Superior temporal gyrus (tissue), 1 donor: ENCODE data around the gene POLE.

ENCODE experiments used
- DNase-seq: peaks from one replicate; pipeline ENCODE4 v3.0.0-alpha.2; 2016; ENCODE audit errors: extremely low spot score

Gene POLE

DNA sequence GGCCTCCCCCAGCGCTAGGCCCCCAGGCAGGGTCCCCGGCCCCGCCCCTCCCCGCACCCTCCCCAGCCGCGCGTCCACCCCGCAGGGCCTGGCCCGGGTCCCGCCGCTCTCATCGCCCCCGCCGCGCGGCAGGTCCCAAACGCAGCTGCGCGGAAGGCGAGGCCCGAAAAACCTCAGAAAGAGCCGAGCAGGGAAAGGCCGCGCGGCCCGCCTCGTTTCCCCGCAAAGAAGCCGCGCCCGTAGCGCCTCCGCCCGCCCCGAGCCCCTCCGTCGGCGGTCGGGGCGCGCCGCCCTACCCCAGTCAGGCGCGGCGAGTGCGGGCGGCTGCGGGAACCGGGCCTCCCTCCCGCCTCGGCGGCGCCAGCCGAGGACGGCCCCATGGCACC, 324 bp downstream of the POLE start:
- no peak for DNase-seq

DNA sequence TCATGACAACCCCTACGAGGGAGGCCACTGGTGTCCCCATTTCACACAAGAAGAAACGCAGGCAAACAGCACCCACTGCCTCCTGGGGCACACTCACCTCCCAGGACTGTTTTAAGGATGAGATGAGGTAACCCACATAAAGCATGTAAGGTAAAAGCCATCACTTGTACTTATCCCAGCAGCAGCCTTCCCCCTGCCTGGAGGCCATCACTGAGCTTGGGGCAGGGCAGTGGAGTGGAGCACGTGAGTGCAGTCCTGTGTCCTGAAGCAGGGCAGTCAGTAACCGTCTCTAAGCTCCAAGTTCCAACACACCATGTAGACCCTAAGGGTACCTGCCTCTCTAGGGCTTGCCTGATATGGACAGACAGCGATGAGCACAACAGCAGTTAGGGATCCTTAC, 1.7 kb downstream of the POLE start:
- no peak for DNase-seq

DNA sequence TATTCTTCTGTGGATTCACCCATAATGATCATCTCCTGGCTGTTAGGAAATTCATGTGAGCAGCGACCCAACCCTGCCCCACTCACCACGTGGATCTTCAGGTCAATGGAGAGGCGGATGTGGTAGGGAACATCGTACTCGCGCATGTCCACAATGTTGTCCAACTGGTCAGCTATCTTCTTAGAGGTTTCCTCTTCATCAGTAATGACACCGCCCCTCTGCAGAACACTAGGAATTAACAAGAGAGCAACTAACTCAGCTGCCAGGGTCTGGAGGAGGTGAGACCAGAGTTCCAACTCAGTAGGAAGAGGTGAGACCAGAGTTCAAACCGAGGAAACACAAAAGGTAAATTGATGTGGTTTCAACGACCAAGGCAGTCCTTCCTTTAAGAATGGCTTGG, 9.7 kb downstream of the POLE start:
- DNase-seq = no peak

DNA sequence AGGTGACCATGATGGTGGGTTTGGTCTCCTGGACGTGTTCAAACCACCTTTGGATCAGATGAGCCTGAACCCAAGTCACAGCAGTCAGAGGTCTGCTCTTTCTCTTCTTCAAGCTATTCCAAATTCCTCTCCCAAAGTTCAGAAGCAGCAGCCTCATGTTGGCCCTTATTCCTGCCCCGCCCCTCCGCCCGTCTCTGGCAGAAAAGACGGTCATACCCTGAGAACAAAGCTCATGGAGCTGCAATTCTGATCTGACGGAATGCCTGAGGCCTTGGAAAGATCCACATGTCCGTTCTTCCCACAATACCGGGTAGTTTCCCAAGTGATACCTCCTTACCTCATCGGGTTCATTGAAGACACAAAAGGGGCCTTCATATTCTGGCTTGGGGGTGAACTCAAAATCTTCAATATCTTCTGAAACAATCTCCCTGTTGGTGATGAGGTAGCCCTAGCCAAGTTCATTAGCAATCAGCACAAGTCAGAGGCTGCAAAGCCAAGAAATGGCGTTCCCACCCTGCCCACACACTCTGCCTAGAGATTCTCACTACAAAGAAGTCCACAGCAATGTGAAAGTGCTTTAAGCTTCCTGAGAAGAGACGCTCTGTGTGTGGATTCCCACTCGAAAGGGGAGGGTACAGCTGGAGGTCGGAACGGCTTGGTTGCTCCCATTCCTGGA, 11.2 kb downstream of the POLE start:
- DNase-seq = no peak

DNA sequence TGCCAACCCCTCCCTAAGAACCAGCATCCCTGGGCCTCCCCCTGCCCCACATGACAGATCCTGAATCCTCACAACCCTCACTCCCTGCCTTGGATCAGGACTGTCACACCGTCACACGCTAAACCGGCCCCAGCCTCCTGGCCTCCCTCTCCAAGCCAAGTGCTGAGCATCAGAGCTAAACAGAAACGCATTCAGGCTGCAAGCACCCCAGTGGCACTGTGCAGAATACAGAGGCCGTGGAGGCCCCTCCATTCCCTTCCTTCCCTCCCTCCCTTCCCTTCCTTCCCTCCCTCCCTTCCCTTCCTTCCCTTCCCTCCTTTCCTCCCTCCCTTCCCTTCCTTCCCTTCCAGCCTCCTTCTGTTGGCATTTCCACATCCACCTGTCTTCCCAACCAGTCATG, 12.6 kb downstream of the POLE start:
- no peak for DNase-seq

DNA sequence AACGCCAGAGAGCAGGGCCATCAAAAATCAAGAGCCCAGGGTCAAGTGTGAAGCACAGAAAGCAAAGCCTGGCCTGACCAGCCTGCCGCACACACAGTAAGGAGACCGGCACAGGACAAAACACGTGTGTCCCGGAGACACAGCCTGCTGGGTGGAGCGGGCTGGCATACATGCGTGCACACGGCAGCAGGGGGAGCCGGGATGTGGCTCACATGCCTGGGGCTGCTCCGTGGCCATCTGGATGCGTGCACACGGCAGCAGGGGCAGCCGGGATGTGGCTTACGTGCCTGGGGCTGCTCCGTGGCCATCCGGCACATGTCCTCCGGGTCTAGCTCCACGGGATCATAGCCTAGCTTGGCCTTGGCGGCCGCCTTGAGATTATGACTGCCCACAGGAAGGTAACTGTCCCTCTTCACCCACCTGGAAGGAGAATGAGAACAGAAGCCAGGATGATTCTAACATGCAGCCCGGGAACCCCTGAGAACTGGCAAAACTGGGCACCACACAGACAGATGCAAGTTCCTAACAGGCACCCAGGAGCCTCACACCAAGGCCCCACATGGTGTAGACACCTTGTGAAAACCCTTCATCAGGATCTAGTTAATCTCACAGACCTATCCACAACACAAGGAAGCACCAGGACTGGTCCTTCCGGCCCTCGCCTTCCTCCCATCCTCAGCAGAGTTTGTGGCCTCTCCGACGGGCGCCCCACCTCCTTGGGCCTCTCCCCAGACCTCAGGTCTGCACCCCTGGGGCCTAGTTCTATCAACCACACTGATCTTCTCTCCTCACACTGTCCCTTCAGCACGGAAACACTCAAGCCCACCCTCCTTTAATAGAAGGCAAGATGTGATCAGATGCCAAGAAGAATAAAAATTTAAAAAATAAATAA, 13.6 kb downstream of the POLE start:
- DNase-seq = no peak

DNA sequence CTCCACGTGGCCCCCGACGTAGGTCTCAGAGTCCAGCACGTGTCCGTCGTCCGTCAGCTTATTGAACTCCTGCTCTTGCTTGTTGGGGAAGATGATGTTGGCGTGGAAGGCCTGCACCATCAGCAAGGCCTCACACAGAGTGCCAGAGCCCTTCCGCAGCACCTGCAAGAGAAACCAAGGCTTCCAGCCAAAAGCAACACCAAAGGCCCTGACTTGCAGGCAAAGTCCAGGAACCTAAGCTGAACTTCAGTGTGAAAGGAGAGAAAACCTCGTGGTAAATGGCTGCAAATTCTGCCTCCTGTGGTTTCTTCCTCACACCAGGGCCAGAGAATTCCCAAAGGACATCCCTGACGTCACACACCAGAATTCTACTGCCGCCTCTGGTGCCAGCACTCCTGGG, 14.5 kb downstream of the POLE start:
- DNase-seq = no peak

DNA sequence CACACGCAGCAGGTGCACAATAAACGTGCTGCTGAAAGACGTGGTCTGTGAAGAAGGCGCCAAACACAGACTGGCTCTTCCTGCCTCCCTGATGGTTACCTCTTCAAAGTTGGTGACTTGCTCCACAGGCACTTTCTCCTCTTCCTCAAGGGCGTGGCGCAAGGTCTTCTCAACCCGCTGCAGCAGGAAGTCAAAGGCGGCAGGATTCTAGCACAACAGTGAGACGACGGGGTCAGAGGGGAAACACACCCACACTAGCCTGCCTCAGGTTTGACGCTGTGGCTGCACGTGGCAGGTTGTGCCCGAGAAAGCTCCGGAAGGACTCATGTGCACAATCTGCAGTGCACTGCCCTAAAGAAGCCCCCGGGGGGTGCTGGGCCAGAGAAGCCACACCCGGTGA, 15.0 kb downstream of the POLE start:
- no peak for DNase-seq

DNA sequence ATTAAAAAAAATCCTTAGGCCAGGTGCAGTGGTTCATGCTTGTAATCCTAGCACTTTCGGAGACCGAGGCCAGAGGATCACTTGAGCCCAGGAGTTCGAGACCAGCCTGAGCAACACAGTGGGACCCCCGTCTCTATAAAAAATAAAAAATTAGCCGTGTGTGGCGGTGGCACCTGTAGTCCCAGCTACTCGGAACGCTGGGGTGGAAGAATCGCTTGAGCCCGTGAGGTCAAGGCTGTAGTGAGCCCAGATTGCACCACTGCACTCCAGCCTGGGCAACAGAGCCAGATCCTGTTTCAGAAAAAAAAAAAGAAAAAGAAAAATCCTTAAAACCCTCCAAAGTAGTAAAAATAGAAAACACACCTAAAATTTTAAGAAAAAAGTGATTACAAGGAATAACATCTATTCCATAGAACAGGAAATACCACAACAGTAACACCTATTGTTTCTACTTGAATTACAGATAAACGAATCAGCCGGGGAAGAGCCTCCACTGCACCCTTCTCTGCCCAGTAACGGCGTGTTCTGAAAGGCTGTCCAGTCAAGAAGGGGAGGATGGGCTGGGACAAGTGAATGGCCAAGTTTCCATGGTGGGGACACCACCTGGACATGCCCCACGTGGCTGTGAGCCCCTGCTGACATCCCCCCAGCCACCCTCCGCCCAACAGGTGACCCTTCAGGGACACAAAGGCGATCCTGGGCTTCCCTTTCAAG, 17.8 kb downstream of the POLE start:
- DNase-seq = no peak

DNA sequence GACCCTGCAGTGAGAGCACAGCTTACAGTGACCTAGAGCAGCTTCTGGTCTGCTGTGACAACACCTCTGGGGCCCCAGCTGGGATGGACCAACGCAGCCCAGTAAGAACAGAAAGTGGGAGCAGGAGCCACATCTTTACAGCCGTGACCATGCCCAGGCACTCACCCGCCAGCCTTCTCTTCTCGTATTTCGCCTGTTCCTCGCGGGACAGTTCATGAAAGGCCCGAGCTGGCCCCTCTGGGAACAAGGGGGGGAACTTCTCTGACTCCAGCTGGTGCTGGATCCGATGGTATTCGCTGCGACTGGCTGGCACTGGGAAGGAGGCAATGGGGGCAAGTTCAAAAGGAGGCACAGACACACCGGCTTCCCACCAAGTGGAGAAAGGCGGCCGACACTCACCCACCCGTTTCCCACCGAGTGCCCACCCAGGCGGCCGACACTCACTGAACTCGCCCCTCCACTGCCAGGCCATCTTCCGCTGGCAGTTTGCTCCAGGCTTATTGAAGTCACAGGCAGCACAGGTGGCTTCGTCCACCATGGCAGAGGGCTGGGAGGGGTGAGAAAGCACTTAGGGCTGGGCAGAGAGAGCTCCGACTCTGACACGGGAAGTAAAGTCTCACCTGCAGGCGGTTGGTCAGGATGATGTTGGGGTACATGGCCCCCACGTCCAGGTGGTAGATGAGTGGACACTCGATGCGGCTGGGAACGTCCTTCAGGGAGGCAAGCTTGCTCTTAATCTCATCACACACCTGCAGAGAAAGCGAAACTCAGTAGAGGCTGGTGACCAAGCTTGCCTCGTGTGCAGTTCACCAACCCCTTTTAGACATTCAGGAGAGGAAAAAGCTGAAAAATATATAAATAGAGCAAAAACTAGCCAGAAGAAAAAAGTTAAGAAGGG, 18.7 kb downstream of the POLE start:
- no peak for DNase-seq

DNA sequence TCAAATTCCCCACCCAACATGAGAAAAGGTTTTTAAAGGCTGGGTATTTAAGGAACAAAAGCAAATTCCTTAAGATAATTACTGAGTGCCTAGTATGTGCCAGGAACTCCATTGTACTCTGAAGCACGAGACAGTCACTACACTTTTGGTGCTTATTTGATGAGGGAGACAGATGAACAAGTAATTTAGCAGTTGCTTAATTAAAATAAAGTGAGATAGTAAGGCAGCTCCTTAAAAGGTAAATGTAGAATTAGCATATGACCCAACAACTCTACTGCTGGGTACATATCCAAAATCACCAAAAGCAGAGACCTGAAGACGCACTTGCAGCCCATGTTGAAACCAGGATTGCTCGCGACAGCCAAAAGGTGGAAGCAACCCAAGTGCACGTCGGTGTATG, 21.3 kb downstream of the POLE start:
- no peak for DNase-seq

DNA sequence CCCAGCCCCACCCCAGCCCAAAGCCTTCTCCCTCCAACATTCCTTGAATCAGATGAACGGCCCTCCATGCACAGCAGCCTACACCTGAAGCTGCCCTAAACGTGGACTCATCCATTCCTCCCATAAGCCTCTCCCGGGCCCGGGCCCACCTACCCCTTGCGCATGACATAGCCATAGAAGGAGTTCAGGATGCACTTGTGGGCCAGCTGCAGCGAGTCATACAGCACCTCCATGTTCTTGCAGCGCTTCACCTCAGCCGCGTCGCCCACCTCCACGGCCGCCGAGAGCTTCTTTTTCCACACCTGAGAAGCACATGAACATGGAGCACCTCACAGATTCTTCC, 22.0 kb downstream of the POLE start:
- no peak for DNase-seq

DNA sequence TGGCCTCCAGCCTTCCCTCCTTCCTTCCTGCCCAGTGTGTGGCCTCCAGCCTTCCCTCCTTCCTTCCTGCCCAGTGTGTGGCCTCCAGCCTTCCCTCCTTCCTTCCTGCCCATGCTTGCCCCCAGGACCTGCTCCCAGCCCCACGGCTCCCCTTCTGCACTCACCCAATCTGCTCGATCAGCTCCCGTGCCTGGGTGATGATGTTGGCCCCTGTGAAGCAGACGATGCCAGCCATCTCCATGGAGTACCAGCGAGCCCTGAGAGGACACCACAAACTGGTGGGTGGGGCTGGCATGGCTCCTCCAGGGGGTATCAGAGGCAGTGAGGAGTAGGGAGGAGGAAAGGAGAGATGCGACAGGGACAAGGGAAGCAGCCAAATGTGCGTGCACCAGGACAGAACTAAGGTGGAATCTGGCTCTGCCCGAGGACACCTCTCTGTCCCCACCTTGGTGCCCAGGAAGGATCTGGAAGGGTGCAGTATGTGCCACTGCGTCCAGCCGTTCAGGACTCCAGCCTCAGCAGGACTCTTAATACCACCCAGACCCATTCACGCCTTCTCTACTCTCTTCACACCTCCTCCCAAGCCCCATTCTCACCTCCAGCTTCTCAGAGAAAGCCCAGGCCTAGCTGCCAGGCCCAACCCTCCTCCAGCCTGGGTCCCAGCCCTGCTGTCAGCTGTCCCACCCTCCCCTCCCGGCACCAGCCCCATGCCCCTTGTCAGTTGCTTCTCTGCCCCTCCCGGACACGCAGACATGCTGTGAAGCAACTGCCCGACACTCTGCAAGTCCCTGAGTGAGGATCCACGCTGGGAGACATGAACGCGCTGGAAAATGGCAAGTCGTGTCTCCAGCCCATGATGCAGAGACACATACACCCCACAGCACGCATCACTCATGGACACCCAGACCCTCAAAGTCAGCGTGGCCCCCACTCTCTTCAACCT, 22.7 kb downstream of the POLE start:
- no peak for DNase-seq

DNA sequence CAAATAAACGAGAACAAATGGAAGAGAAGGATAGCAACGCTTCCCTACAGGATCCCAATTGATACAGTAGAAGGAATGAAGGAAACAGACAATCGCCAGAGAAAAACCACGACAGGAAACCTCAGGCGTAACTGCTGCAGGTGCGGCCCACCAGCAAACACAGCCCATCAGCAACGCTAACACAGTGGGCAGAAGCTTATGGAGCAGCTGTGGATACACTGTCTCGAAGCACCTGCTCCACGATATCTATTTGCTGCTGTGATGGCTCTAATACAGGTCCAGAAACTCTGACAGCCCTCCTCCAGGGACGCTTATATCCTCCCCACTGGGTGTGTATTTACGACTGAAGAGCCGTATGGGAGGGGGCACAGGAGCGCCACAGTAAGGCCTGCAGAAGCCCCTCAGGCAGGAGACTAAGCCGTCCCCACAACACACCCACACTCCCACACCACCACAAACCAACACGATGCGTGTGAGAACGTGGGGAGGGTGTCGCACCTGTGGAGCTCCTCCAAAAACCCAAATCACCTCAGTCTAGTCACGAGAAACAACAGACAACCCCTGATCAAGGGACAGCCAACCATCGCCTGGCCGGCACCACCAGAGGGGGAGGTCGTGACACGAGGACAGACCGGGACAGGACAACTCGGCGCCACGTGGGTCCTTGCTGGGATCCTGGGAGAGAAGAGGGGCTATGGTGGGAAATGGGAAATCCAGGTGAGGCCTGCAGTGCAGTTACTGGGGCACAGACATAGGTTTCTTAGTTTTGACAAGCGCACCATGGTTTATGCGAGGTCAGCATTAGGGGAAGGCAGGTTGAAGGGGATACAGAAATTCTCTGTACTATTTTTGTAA, 24.0 kb downstream of the POLE start:
- no peak for DNase-seq

DNA sequence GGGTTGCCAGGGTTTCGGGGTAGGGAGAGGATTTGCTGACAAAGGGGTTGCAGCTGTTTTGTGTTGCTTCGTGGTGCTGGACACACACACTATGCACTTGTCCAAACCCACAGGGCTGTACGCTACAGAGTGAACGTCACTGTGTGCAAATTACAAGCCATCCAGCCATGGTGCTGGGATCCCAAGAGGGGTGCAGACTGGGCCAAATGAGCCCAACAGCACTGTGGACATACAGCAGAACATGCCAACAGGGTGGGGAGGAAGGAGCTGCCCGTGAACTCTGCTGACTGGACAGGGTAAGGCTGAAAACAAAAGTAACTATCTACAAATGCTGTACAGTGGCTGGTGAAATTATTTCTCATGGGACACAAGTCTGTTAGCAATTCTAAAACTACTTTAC, 25.2 kb downstream of the POLE start:
- DNase-seq = no peak

DNA sequence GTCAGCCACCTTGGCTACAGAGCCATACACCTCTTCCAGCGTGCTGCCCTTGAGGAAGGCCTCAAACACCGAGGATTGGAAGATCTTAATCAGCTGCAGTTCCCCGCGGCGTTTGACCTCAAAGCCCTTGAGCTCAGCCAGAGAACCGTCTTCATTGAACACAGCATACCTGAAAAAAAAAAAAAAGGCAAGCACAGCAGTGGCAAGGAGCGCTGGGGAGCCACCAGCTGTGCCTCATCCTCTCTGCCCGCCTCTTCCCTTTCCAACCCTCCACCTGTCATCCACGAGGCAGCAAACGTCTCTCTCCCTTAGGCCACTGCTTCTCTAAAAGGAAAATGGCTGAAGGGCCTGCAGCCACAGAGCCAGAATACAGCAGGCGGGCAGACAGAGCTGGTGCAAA, 26.1 kb downstream of the POLE start:
- DNase-seq = no peak

DNA sequence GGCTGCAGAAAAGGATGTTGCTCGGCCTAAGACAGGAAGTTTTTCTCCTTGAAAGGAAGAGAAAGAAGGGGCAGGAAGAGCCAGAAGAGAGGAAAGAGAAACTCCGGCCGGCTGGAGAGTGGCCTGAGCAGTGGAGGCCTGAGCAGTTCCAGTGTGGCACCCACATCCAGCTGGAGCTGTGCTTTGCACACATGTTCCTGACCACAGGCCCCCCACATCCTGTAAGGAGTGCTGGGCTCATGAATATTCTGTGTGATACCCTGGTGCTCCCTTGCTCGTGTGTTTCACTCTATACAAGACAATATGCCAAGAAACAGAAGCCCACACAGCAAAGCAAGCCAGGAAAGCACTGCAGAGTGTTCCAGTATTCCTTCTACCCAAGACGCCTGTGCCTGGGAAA, 27.1 kb downstream of the POLE start:
- no peak for DNase-seq

DNA sequence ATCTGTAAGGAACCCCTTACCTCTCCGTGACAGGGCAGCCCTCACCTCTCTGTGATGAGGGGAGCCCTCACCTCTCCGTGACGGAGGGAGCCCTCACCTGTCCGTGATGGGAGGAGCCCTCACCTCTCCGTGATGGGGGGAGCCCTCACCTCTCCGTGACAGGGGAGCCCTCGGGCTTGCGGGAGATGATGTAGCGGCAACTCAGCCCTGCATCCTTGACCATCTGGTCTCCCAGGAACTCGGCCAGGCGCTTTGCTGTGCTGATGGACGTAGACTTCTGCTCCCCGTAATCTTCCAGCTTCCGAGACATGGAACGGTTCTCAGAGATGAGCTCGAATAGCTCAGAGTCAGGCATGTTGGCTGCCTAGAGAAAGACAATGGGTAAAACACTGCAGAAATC, 28.0 kb downstream of the POLE start:
- no peak for DNase-seq

DNA sequence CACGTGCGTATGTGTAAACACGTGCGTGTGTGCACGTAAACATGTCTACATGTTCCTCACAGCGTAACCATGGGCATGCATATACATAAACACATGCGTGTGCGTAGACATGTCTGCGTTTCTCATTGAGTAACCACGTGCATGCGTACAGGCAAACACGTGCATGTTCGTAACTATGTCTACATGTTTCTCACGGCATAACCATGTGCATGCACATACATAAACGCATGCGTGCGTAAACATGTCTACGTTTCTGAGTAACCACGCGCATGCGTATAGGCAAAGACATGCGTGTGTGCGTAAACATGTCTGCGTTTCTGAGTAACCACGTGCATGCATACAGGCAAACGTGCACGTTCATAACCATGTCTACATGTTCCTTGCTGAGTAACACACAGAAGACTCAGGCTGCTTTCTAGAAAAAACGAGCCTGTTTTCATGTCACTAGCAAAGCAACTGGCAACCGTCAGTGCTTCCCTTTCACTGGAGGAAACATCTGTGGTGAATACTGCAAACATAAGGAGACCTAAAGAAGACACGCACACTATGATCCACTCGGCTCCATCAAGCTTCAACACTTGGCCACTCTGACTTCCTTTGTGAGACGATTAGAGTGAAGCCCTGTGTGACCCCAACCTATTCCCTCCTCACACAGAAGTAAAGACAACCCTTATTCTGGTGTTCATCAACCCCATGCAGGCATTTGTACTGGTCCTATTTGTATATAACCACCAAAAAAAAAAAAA, 28.8 kb downstream of the POLE start:
- no peak for DNase-seq
